ENCODE results near the gene TNFRSF8. TPM values are rescaled to one million over a fixed set of nuclear protein-coding genes. Genes with fewer than 3 reads are reported as not detected.

TNFRSF8 gene
- total and polyA plus RNA-seq, 7 donors = 0.68 to 1.8 (median 0.87) TPM; not detected in 1

DNA sequence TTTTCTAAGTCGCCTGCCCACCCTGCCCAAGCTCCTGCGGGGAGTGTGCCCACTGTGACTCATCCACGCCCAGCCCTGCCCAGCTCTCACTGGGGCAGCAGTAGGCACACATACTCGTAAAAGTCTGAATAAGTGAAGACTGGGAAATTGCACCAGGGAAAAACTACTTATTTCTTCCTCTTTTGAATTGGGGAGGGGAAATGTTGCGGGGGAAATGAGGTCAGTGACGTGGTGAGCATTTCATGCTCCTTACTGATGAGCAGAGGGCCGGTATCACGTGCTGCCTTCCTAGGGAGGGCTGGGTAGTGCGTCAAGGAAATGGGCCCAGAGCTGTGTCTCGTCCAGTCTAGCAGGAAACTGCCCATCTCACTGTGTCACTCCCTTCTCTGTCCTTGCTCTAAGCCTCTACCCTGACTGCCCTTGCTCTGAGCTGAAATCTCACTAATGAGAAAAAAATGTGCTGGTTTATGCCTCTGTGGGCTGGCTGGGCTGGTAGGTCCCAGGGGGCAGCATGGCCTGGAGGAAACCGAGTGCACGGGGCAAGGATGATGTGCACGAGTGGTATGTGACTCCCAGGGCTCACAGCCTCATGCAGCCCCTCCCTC lies 90.2 kb downstream of the TNFRSF8 start:
- H3K36me3 ChIP-seq = no peaks in the 10 kb centered on the region
- peaks cover 0 to 2% (median 0%) of the 10 kb centered on the region in 4 donors for H3K9me3 ChIP-seq
- H3K27ac ChIP-seq = peak overlapping the region; percentile 25 to 58 (median 46)
- H3K4me3 ChIP-seq = no peak overlapping the region
- TF ChIP-seq POLR2AphosphoS5 (IDR thresholded peaks at IDR 0.05) (peak in 2 of 4 donors; percentile 46 to 68), EP300 (IDR thresholded peaks at IDR 0.05) (peak in 1 of 4 donors; percentile 74)
- TF ChIP-seq, protein P1, sequence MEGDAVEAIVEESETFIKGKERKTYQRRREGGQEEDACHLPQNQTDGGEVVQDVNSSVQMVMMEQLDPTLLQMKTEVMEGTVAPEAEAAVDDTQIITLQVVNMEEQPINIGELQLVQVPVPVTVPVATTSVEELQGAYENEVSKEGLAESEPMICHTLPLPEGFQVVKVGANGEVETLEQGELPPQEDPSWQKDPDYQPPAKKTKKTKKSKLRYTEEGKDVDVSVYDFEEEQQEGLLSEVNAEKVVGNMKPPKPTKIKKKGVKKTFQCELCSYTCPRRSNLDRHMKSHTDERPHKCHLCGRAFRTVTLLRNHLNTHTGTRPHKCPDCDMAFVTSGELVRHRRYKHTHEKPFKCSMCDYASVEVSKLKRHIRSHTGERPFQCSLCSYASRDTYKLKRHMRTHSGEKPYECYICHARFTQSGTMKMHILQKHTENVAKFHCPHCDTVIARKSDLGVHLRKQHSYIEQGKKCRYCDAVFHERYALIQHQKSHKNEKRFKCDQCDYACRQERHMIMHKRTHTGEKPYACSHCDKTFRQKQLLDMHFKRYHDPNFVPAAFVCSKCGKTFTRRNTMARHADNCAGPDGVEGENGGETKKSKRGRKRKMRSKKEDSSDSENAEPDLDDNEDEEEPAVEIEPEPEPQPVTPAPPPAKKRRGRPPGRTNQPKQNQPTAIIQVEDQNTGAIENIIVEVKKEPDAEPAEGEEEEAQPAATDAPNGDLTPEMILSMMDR (IDR thresholded peaks at IDR 0.05) = no peak
- no peak for DNase-seq
- H3K27me3 ChIP-seq = no peaks in the 10 kb centered on the region
- WGBS, 2 donors = 38 to 42% methylated on average over 13 of the region's 13 CpGs
- intact Hi-C loops (cut with DNase I) = no loop called here
- H3K4me1 ChIP-seq = peaks cover 0 to 4% (median 0%) of the 10 kb centered on the region in 4 donors

DNA sequence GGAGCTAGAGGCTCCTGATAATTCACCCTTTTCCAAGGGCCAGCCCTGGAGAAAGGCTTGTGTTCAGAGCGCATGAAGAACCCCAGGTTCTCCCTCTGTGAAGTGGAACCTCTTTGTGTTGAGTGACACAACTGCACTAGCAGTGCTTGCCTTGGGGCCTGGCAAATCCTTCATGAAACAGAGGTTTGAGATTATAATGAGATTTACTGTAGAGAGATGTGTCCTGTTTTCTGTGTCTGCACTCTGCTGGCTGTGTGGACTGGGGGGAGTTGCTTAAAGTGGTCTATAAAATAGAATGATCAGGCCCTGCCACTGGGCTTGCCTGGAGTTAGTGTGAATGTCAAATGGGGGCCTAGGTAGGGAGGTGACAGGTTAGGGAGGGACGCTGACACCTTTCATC lies 92.2 kb downstream of the TNFRSF8 start:
- intact Hi-C loops (cut with DNase I) = no loop called here
- Histone ChIP-seq H3K9me3 (no peaks in the 10 kb centered on the region), H3K4me1 (no peaks in the 10 kb centered on the region), H3K27me3 (no peaks in the 10 kb centered on the region), H3K27ac (no peak overlapping the region), H3K4me3 (no peak overlapping the region), H3K36me3 (no peaks in the 10 kb centered on the region)
- no peak for DNase-seq
- no peak for TF ChIP-seq POLR2AphosphoS5 (IDR thresholded peaks at IDR 0.05)
- no peak for TF ChIP-seq EP300 (IDR thresholded peaks at IDR 0.05)
- TF ChIP-seq, protein P1 (IDR thresholded peaks at IDR 0.05) = no peak
- TF ChIP-seq POLR2A (IDR thresholded peaks at IDR 0.05) = no peak
- 95 to 97% methylated on average over 2 of the region's 2 CpGs for WGBS, 2 donors

DNA sequence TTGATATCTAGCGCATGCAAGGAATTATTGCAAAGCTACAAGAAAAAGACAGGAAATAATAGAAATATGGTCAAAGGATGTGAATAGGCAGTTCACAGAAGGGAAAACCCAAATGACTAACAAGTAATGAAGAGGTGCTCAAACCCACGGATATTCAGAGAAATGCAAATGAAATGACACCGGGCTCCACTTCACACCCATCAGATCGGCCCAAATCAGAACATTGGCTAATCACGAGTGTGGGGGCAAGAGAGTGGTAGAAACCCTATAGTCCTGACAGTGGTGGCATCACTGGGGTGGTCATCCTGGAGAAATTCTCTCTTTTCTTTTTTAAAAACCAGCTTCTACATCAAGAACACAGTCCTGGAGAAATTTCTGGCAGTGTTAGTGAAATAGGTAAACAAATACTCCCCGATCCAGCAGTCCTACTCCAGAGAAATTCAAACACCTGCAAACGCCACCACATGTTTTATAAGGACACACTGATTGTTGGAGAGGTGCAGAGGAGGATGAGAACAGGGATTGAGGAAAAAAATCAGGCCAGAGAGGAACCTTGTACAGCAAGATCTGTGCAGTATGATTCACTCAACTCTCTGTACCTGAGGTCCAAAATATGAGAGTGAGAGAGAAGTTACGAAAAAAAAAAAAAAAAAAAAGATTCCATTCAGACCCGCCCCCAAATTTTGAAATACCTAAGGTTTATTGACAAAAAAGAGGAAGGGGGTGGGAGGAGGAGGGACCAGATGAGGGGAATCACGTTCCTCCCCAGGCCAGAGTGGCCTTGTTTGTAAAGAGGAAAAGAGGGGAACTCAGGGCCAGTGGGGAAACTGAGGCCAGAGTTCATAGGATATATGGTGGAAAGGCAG lies 94.5 kb downstream of the TNFRSF8 start:
- Histone ChIP-seq H3K36me3 (no peaks in the 10 kb centered on the region), H3K4me1 (peaks cover 0 to 19% (median 14%) of the 10 kb centered on the region in 4 donors), H3K27me3 (no peaks in the 10 kb centered on the region), H3K27ac (no peak overlapping the region), H3K4me3 (no peak overlapping the region), H3K9me3 (no peaks in the 10 kb centered on the region)
- 45 to 47% methylated on average over 10 of the region's 10 CpGs for WGBS, 2 donors
- intact Hi-C loops (cut with DNase I) = no loop called here
- TF ChIP-seq POLR2A (IDR thresholded peaks at IDR 0.05) (no peak), POLR2AphosphoS5 (IDR thresholded peaks at IDR 0.05) (no peak), EP300 (IDR thresholded peaks at IDR 0.05) (no peak)
- TF ChIP-seq, protein P1 (IDR thresholded peaks at IDR 0.05) = no peak
- no peak for DNase-seq

DNA sequence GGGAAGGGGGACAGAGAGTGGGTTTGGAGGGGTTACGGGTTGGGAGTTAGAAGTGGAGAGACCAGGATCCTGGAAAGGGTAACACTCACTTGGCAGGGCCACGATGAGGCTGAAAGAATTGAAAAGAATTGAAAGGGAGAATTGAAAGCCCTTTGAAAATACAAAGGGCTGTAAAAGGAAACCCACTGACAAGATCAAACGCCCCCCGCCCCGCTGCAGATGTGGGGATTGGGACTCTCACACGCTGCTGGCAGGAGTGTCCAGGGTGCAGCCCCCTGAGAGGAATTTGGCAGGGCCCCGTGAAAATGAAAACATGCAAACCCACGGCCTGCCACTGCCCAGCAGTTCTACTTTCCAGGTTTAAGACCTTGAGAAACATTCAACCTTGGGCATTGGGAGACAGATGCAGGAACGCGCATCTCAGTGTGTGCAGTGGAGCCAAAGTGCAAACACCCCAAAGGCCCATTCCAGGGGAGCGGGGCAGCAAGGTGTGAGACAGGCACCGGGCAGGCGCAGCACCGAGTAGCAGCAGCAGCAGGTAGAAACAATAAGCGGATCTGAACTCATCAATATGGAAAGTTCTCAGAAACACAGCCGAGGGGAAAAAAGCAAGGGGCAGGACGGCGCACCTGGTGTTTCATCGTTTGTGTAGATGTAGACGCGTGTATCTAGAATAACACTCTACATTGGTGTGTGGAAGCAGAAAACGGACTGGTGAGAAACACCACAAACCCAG lies 95.4 kb downstream of the TNFRSF8 start:
- 70 to 82% methylated on average over 22 of the region's 22 CpGs for WGBS, 2 donors
- no peaks in the 10 kb centered on the region for H3K36me3 ChIP-seq
- TF ChIP-seq EP300 (IDR thresholded peaks at IDR 0.05) (no peak), POLR2A (IDR thresholded peaks at IDR 0.05) (no peak), POLR2AphosphoS5 (IDR thresholded peaks at IDR 0.05) (no peak)
- TF ChIP-seq, protein P1 (IDR thresholded peaks at IDR 0.05) = no peak
- no peaks in the 10 kb centered on the region for H3K9me3 ChIP-seq
- H3K4me1 ChIP-seq = peaks cover 0 to 22% (median 15%) of the 10 kb centered on the region in 4 donors
- no peaks in the 10 kb centered on the region for H3K27me3 ChIP-seq
- intact Hi-C loops (cut with DNase I) = no loop called here
- H3K27ac ChIP-seq = no peak overlapping the region
- H3K4me3 ChIP-seq = no peak overlapping the region
- DNase-seq = no peak
